Fibroblast of pulmonary artery (primary cell): ENCODE data around the gene CCND1.

ENCODE experiments used
- DNase-seq: peaks from one replicate; pipeline ENCODE4 v3.0.0-alpha.2; 2010; ENCODE audit warnings: low read depth
- H3K4me3 ChIP-seq: replicated peaks from 2 replicates; pipeline ENCODE4 v1.5.1; 2011; ENCODE audit warnings: low read depth, mild to moderate bottlenecking, control low read depth, low read length, moderate library complexity
- TF ChIP-seq, protein P1 (sequence below): IDR thresholded peaks from 2 replicates; pipeline ENCODE4 v1.5.1; 2011; ENCODE audit warnings: mild to moderate bottlenecking, control low read depth, low read length, inconsistent platforms; ENCODE audit errors: missing control alignments

Gene CCND1

DNA sequence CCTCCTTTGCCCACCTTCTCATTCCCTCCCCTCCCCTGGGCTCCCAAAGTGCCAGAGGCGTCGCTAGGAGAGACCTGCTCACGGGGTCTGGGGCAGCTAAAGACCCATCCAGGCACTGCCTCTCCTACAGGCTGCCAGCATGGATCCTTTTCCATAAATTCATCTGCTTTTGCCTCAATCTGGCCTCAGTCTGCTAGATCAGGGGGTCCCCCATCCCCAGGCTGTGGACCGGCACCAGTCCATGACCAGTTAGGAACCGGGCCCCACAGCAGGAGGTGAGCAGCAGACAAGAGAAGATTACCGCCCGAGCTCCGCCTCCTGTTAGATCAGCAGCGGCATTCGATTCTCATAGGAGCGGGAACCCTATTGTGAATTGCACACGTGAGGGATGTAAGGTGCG lies 21.9 kb downstream of the CCND1 start:
- no peak for DNase-seq
- TF ChIP-seq, protein P1, sequence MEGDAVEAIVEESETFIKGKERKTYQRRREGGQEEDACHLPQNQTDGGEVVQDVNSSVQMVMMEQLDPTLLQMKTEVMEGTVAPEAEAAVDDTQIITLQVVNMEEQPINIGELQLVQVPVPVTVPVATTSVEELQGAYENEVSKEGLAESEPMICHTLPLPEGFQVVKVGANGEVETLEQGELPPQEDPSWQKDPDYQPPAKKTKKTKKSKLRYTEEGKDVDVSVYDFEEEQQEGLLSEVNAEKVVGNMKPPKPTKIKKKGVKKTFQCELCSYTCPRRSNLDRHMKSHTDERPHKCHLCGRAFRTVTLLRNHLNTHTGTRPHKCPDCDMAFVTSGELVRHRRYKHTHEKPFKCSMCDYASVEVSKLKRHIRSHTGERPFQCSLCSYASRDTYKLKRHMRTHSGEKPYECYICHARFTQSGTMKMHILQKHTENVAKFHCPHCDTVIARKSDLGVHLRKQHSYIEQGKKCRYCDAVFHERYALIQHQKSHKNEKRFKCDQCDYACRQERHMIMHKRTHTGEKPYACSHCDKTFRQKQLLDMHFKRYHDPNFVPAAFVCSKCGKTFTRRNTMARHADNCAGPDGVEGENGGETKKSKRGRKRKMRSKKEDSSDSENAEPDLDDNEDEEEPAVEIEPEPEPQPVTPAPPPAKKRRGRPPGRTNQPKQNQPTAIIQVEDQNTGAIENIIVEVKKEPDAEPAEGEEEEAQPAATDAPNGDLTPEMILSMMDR: no peak

DNA sequence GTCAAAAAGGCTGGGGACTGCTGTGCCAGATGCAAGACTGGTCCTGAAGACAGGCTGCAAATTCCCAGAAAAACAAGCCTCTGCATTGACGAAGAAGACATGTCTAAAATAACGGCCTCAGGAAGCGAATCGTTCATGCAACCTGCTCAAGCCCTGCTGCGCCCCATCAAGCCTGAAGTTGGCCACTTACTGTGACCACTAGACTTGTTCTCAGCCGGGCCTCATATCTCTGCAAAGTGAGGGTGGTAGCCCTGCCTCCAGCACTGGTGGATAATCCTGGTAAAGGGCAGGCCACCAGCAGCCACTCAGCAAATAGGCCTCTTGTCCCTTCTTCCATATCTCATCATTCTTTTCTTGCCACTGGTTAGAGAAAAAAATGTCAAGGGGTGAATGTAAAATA lies 22.4 kb downstream of the CCND1 start:
- no peak for DNase-seq
- H3K4me3 ChIP-seq: no peak overlapping the region
- TF ChIP-seq, protein P1: no peak

More for the DNA sequence above, 21.9 kb downstream of the CCND1 start:
- H3K4me3 ChIP-seq: no peak overlapping the region

DNA sequence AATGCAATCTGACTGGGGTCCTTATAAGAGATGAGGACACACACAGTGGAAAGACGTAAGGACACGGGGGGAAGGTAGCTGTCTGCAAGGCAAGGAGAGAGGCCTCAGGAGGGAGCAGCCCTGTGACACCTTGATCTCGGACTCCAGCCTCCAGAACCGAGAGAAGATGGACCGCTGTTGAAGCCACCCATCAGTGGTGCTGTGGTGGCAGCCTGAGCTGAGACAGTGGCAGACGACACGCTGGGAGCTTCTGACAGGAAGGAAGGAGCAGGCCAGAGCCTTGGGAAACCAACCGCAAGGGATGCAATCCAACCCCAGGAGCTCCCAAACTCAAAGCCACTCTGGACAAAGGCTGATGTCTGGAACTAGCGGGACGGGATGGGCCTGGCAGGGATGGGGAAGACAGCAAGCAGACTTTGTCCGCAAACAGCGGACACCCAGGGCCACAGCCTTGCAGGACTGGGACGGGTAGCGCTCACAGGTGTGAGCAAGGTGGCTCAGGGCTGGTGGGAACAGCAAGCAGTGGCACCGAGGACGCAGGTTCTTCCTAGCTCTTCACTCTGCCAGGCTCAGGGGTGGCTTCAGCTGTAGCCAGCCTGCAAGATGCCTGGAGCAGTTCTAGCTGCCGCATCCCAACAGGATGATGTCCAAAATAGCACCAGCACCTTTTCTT lies 23.3 kb downstream of the CCND1 start:
- TF ChIP-seq, protein P1: no peak
- no peak overlapping the region for H3K4me3 ChIP-seq
- DNase-seq: no peak

DNA sequence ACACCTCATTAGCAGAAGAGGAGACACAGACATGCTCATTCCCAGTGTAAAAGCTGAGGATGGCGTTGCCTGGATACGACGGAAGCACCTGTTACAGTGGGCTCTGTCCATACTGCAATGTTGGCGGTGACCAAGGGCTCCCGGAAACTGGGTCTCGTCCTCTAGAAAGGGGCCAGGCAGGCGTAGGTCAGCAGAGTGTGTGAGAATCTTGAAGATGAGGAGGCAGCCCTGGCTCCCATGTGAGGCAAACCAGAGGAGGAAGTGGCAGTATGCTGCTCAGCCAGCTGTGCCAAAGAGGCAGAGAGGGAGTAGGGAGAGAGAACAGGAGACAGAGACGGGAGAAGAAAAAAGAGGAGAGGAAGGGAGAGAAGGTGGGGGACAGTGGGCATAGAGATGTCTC lies 23.9 kb downstream of the CCND1 start:
- TF ChIP-seq, protein P1: no peak
- no peak overlapping the region for H3K4me3 ChIP-seq
- no peak for DNase-seq

DNA sequence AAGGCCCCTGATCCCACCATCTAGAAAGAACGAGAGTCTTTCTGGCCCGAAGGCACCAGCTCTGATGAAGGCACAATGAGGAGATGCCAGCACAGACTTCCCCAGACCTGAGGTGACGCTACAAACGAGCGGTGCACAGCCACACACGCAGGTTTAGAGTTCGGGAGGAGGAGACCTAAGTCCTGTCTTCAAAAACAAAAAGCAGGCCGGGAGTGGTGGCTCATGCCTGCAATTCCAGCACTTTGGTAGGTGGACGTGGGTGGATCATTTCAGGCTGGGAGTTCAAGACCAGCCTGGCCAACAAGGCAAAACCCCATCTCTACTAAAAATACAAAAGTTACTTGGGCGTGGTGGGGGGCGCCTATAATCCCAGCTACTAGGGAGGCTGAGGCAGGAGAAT lies 24.7 kb downstream of the CCND1 start:
- DNase-seq: no peak
- TF ChIP-seq, protein P1: no peak
- H3K4me3 ChIP-seq: no peak overlapping the region

DNA sequence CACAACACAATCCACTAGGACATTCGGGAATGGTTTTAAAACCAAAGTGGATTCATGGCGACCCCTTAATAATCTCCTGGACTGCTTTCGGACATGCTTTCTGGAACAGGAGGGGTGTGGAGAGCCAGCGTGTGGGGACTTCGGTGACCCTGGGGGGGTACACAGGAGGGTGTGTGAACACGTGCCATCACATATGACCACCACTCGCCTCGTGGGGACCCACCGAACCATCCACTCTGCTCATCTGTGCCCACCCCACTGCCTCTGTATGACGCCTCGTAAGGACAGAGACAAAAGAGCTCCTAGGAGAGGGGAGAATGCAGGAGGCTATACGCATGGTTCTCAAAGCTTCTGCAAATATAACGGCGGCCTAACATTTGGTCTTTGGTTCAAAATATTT lies 25.3 kb downstream of the CCND1 start:
- DNase-seq: no peak
- no peak overlapping the region for H3K4me3 ChIP-seq
- TF ChIP-seq, protein P1: no peak
